HG03378 (cell line): ENCODE measurements around the gene DCK.
"Not testable (repeated sequence)": the region's sequence is repeated elsewhere in the genome, so short reads cannot be mapped to it uniquely, and the experiment has no call there.

Source experiments
- ATAC-seq: cut with Tn5 transposase; IDR thresholded peaks from one replicate; pipeline ENCODE4 v1.9.1; 2021; ENCODE audit warnings: mild to moderate bottlenecking, moderate library complexity; ENCODE audit not compliant: unreplicated experiment

Gene DCK

GRCh38 chr4:71059573-71059972 is 66.1 kb downstream of the DCK start:
- ATAC-seq = not testable (repeated sequence)

GRCh38 chr4:71062436-71062835 is 69.0 kb downstream of the DCK start:
- no peak for ATAC-seq

GRCh38 chr4:71063711-71064110 is 70.3 kb downstream of the DCK start:
- ATAC-seq = no peak

- ATAC-seq = no peak
Observed at GRCh38 chr4:71064521-71064920, 71.1 kb downstream of the DCK start.

GRCh38 chr4:71065991-71066510 is 72.6 kb downstream of the DCK start:
- ATAC-seq = no peak

GRCh38 chr4:71066737-71067716 is 73.6 kb downstream of the DCK start:
- ATAC-seq = no peak

GRCh38 chr4:71069063-71069462 is 75.6 kb downstream of the DCK start:
- no peak for ATAC-seq

- ATAC-seq = no peak
Observed at GRCh38 chr4:71070015-71070414, 76.6 kb downstream of the DCK start.

- ATAC-seq = no peak
Observed at GRCh38 chr4:71074452-71075299, 81.2 kb downstream of the DCK start.
